Panc1 (cell line): ENCODE results near the gene ARSI.

Experiments used
- CTCF ChIP-seq: fragments of 450-650 bp; IDR thresholded peaks from 2 replicates; pipeline ENCODE4 v1.5.1; 2017; ENCODE audit warnings: mild to moderate bottlenecking
- TCF7L2 ChIP-seq: IDR thresholded peaks from 2 replicates; pipeline ENCODE4 v1.6.1; 2011; ENCODE audit warnings: mild to moderate bottlenecking, low read depth, low read length, inconsistent platforms

DNA sequence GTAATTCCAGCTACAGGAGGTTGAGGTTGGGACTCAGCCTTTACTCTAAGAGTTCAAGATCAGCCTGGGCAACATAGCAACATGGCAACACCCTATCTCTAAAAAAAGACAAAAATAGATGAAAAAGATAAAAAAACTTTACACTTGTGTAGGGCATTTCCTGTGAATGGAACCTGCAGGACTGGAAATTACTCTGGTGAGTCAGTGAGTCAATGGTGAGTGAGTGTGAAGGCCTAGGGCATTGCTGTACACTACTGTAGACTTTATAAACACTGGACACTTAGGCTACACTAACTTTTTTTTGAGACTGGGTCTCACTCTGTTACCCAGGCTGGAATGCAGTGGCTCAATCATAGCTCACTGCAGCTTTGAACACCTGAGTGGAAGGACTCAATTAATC lies 19.5 kb upstream of the ARSI start:
- no peak for TF ChIP-seq TCF7L2
- TF ChIP-seq CTCF = no peak
